ENCODE results near the gene EPB41L3.

The EPB41L3 gene

GRCh38 chr18:5439986-5440696, 103.7 kb downstream of the EPB41L3 start:
- no peak overlapping the region for H3K4me3 ChIP-seq (ENCODE audit: low read depth, low read length)
- no peaks in the 10 kb centered on the region for H3K27me3 ChIP-seq (ENCODE audit: insufficient read depth, low read depth, severe bottlenecking)
- TF ChIP-seq CTCF (IDR thresholded peaks at IDR 0.05; ENCODE audit: low read depth, low read length) = no peak
- H3K27ac ChIP-seq = no peak overlapping the region
- DNase-seq = no peak
- peaks cover 5% of the 10 kb centered on the region for H3K36me3 ChIP-seq
- no peaks in the 10 kb centered on the region for H3K9me3 ChIP-seq (ENCODE audit: severe bottlenecking)

DNA sequence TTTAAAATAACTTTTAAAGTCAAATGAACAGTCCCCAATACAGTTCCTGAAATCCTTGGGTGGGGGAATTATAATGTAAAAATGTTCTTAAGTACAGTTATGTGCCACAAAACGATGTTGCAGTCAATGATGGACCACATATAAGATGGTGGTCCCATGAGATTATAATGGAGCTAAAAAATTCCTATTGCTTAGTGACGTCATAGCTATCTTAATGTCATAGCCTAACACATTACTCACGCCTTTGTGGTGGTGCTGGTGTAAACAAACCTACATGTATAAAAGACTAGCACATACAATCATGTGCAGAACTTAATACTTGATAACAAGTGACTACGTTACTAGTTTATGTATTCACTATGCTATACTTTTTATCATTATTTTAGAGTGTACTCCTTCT, 109.4 kb downstream of the EPB41L3 start:
- no peak for DNase-seq
- Histone ChIP-seq H3K27ac (no peak overlapping the region), H3K9me3 (ENCODE audit: severe bottlenecking) (no peaks in the 10 kb centered on the region), H3K36me3 (peaks cover 12% of the 10 kb centered on the region), H3K27me3 (ENCODE audit: insufficient read depth, low read depth, severe bottlenecking) (no peaks in the 10 kb centered on the region), H3K4me3 (ENCODE audit: low read depth, low read length) (no peak overlapping the region)
- no peak for TF ChIP-seq CTCF (IDR thresholded peaks at IDR 0.05; ENCODE audit: low read depth, low read length)

GRCh38 chr18:5431836-5432575, 111.8 kb downstream of the EPB41L3 start:
- no peak for DNase-seq
- Histone ChIP-seq H3K36me3 (peaks cover 9% of the 10 kb centered on the region), H3K27ac (no peak overlapping the region), H3K4me3 (ENCODE audit: low read depth, low read length) (no peak overlapping the region), H3K27me3 (ENCODE audit: insufficient read depth, low read depth, severe bottlenecking) (no peaks in the 10 kb centered on the region), H3K9me3 (ENCODE audit: severe bottlenecking) (no peaks in the 10 kb centered on the region)
- no peak for TF ChIP-seq CTCF (IDR thresholded peaks at IDR 0.05; ENCODE audit: low read depth, low read length)

GRCh38 chr18:5430131-5430530, 113.7 kb downstream of the EPB41L3 start:
- no peak overlapping the region for H3K27ac ChIP-seq
- peaks cover 9% of the 10 kb centered on the region for H3K36me3 ChIP-seq
- H3K4me3 ChIP-seq (ENCODE audit: low read depth, low read length) = no peak overlapping the region
- no peak for DNase-seq
- H3K9me3 ChIP-seq (ENCODE audit: severe bottlenecking) = no peaks in the 10 kb centered on the region
- H3K27me3 ChIP-seq (ENCODE audit: insufficient read depth, low read depth, severe bottlenecking) = no peaks in the 10 kb centered on the region
- TF ChIP-seq CTCF (IDR thresholded peaks at IDR 0.05; ENCODE audit: low read depth, low read length) = no peak

DNA sequence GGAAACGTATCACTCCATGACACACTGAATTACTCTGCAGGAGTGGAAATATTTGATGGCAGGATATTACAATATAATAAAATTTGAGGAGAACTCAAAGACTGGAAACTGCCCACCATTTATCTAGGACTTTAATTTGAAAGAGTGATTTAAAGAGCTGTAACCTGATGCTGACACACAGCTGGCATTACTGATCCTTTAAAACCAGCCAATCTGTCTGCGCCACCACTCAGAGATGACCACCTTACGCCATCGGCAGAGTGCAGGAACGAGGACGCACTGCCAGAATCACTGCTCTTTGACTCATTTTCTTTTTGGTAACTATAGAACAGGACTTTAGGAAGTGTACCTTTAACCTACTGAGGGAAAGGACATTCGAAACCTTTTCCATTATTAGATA, 114.1 kb downstream of the EPB41L3 start:
- Histone ChIP-seq H3K27me3 (ENCODE audit: insufficient read depth, low read depth, severe bottlenecking) (no peaks in the 10 kb centered on the region), H3K4me3 (ENCODE audit: low read depth, low read length) (no peak overlapping the region), H3K36me3 (peaks cover 9% of the 10 kb centered on the region), H3K27ac (no peak overlapping the region), H3K9me3 (ENCODE audit: severe bottlenecking) (no peaks in the 10 kb centered on the region)
- peak; percentile 21 for DNase-seq
- no peak for TF ChIP-seq CTCF (IDR thresholded peaks at IDR 0.05; ENCODE audit: low read depth, low read length)
